Liver (tissue), 3 donors: ENCODE data around the gene TLE5.

Source experiments
- ATF3 ChIP-seq: IDR thresholded peaks from 2 replicates; pipeline ENCODE4 v1.6.1; 2016; ENCODE audit warnings: antibody characterized with exemption
- CTCF ChIP-seq: fragments of 150-350 bp; IDR thresholded peaks from 2 replicates; pipeline ENCODE4 v1.5.1; 2017; ENCODE audit warnings: improper control_type of control experiment, low read depth, low read length; ENCODE audit not compliant: missing input control
- GABPA ChIP-seq, 2 donors: IDR thresholded peaks in 1 of 2; conservative IDR thresholded peaks in 1 of 2; 2 replicates each; pipeline ENCODE4 v1.6.1; 2016; ENCODE audit warnings: antibody characterized with exemption in 2 of 2, mild to moderate bottlenecking in 1 of 2, moderate library complexity in 1 of 2
- HNF4A ChIP-seq, 2 donors: conservative IDR thresholded peaks; 2 replicates each; pipeline ENCODE4 v1.6.1; 2016; ENCODE audit warnings: antibody characterized with exemption in 2 of 2, mild to moderate bottlenecking in 2 of 2
- HNF4G ChIP-seq: IDR thresholded peaks from 2 replicates; pipeline ENCODE4 v1.6.1; 2016; ENCODE audit warnings: antibody characterized with exemption
- JUND ChIP-seq, 2 donors: IDR thresholded peaks; 2 replicates each; pipeline ENCODE4 v1.6.1; 2016; ENCODE audit warnings: antibody characterized with exemption in 2 of 2
- MAX ChIP-seq: IDR thresholded peaks from 2 replicates; pipeline ENCODE4 v1.6.1; 2016; ENCODE audit warnings: antibody characterized with exemption
- RAD21 ChIP-seq, 2 donors: IDR thresholded peaks; 2 replicates each; pipeline ENCODE4 v1.6.1; 2016; ENCODE audit warnings: antibody characterized with exemption in 2 of 2, mild to moderate bottlenecking in 2 of 2
- REST ChIP-seq: IDR thresholded peaks from 2 replicates; pipeline ENCODE4 v1.6.1; 2016; ENCODE audit warnings: antibody characterized with exemption, mild to moderate bottlenecking
- SP1 ChIP-seq: IDR thresholded peaks from 2 replicates; pipeline ENCODE4 v1.6.1; 2018; ENCODE audit warnings: antibody characterized with exemption, mild to moderate bottlenecking
- TAF1 ChIP-seq: conservative IDR thresholded peaks from 2 replicates; pipeline ENCODE4 v1.6.1; 2016; ENCODE audit warnings: antibody characterized with exemption, mild to moderate bottlenecking
- donor health status: healthy.
- donor health status: healthy.

- TF ChIP-seq CTCF (no peak), MAX (no peak), ATF3 (no peak), REST (no peak), JUND (IDR thresholded peaks at IDR 0.05) (no peak), RAD21 (IDR thresholded peaks at IDR 0.05) (no peak), GABPA (IDR thresholded peaks at IDR 0.05 in 1 of 2, conservative IDR thresholded peaks at IDR 0.05 in 1 of 2) (no peak), HNF4G (no peak), TAF1 (no peak), HNF4A (conservative IDR thresholded peaks at IDR 0.05) (no peak), SP1 (no peak)
Observed at GRCh38 chr19:3068071-3068470, 5.8 kb upstream of the TLE5 start.
